ENCODE results near the gene ITGB4.
A peak's percentile ranks its signal among the peaks of the same experiment; 100 is the strongest.

The ITGB4 gene

GRCh38 chr17:75734674-75735294 is 13.5 kb downstream of the ITGB4 start:
- Mint-ChIP-seq H3K4me3 (no peak overlapping the region), H3K27me3 (no peaks in the 10 kb centered on the region), H3K4me1 (ENCODE audit: low read depth) (peaks cover 2% of the 10 kb centered on the region), H3K36me3 (no peaks in the 10 kb centered on the region), H3K27ac (no peak overlapping the region), H3K9me3 (ENCODE audit: low read depth) (no peaks in the 10 kb centered on the region)

GRCh38 chr17:75736173-75736835 is 15.0 kb downstream of the ITGB4 start:
- Mint-ChIP-seq H3K27ac (no peak overlapping the region), H3K4me3 (no peak overlapping the region), H3K4me1 (ENCODE audit: low read depth) (peaks cover 2% of the 10 kb centered on the region), H3K27me3 (no peaks in the 10 kb centered on the region), H3K36me3 (no peaks in the 10 kb centered on the region), H3K9me3 (ENCODE audit: low read depth) (no peaks in the 10 kb centered on the region)

GRCh38 chr17:75737133-75737962 is 16.1 kb downstream of the ITGB4 start:
- no peaks in the 10 kb centered on the region for H3K27me3 Mint-ChIP-seq
- no peak overlapping the region for H3K4me3 Mint-ChIP-seq
- no peak overlapping the region for H3K27ac Mint-ChIP-seq
- H3K36me3 Mint-ChIP-seq, result no peaks in the 10 kb centered on the region
- peaks cover 2% of the 10 kb centered on the region for H3K4me1 Mint-ChIP-seq (ENCODE audit: low read depth)
- H3K9me3 Mint-ChIP-seq (ENCODE audit: low read depth), result no peaks in the 10 kb centered on the region

- peaks cover 2% of the 10 kb centered on the region for H3K4me1 Mint-ChIP-seq (ENCODE audit: low read depth)
- no peaks in the 10 kb centered on the region for H3K9me3 Mint-ChIP-seq (ENCODE audit: low read depth)
- H3K27ac Mint-ChIP-seq, result peak overlapping the region; percentile 16
- H3K27me3 Mint-ChIP-seq, result no peaks in the 10 kb centered on the region
- no peak overlapping the region for H3K4me3 Mint-ChIP-seq
- no peaks in the 10 kb centered on the region for H3K36me3 Mint-ChIP-seq
Observed at GRCh38 chr17:75738218-75738802, 17.1 kb downstream of the ITGB4 start.

- Mint-ChIP-seq H3K36me3 (no peaks in the 10 kb centered on the region), H3K9me3 (ENCODE audit: low read depth) (no peaks in the 10 kb centered on the region), H3K27ac (no peak overlapping the region), H3K27me3 (no peaks in the 10 kb centered on the region), H3K4me3 (no peak overlapping the region), H3K4me1 (ENCODE audit: low read depth) (peaks cover 2% of the 10 kb centered on the region)
Observed at GRCh38 chr17:75739174-75739573, 17.9 kb downstream of the ITGB4 start.

GRCh38 chr17:75739801-75740200 is 18.5 kb downstream of the ITGB4 start:
- Mint-ChIP-seq H3K36me3 (no peaks in the 10 kb centered on the region), H3K4me3 (no peak overlapping the region), H3K27me3 (no peaks in the 10 kb centered on the region), H3K4me1 (ENCODE audit: low read depth) (no peaks in the 10 kb centered on the region), H3K27ac (no peak overlapping the region), H3K9me3 (ENCODE audit: low read depth) (no peaks in the 10 kb centered on the region)

- no peak overlapping the region for H3K27ac Mint-ChIP-seq
- no peaks in the 10 kb centered on the region for H3K9me3 Mint-ChIP-seq (ENCODE audit: low read depth)
- no peaks in the 10 kb centered on the region for H3K36me3 Mint-ChIP-seq
- H3K27me3 Mint-ChIP-seq, result no peaks in the 10 kb centered on the region
- no peaks in the 10 kb centered on the region for H3K4me1 Mint-ChIP-seq (ENCODE audit: low read depth)
- no peak overlapping the region for H3K4me3 Mint-ChIP-seq
Observed at GRCh38 chr17:75740215-75740614, 19.0 kb downstream of the ITGB4 start.

- H3K4me1 Mint-ChIP-seq (ENCODE audit: low read depth), result no peaks in the 10 kb centered on the region
- H3K27ac Mint-ChIP-seq, result no peak overlapping the region
- no peaks in the 10 kb centered on the region for H3K36me3 Mint-ChIP-seq
- H3K27me3 Mint-ChIP-seq, result no peaks in the 10 kb centered on the region
- no peak overlapping the region for H3K4me3 Mint-ChIP-seq
- H3K9me3 Mint-ChIP-seq (ENCODE audit: low read depth), result no peaks in the 10 kb centered on the region
Observed at GRCh38 chr17:75740631-75741077, 19.4 kb downstream of the ITGB4 start.

- Mint-ChIP-seq H3K27ac (no peak overlapping the region), H3K4me3 (no peak overlapping the region), H3K36me3 (no peaks in the 10 kb centered on the region), H3K9me3 (ENCODE audit: low read depth) (no peaks in the 10 kb centered on the region), H3K27me3 (no peaks in the 10 kb centered on the region), H3K4me1 (ENCODE audit: low read depth) (no peaks in the 10 kb centered on the region)
Observed at GRCh38 chr17:75742337-75742736, 21.1 kb downstream of the ITGB4 start.

GRCh38 chr17:75743625-75744206 is 22.5 kb downstream of the ITGB4 start:
- H3K4me3 Mint-ChIP-seq, result no peak overlapping the region
- no peaks in the 10 kb centered on the region for H3K9me3 Mint-ChIP-seq (ENCODE audit: low read depth)
- no peaks in the 10 kb centered on the region for H3K27me3 Mint-ChIP-seq
- H3K4me1 Mint-ChIP-seq (ENCODE audit: low read depth), result no peaks in the 10 kb centered on the region
- no peak overlapping the region for H3K27ac Mint-ChIP-seq
- H3K36me3 Mint-ChIP-seq, result no peaks in the 10 kb centered on the region

- no peaks in the 10 kb centered on the region for H3K9me3 Mint-ChIP-seq (ENCODE audit: low read depth)
- H3K27me3 Mint-ChIP-seq, result no peaks in the 10 kb centered on the region
- peaks cover 6% of the 10 kb centered on the region for H3K4me1 Mint-ChIP-seq (ENCODE audit: low read depth)
- H3K36me3 Mint-ChIP-seq, result no peaks in the 10 kb centered on the region
- no peak overlapping the region for H3K4me3 Mint-ChIP-seq
- H3K27ac Mint-ChIP-seq, result no peak overlapping the region
Observed at GRCh38 chr17:75748706-75749105, 27.4 kb downstream of the ITGB4 start.

- no peak overlapping the region for H3K27ac Mint-ChIP-seq
- H3K4me1 Mint-ChIP-seq (ENCODE audit: low read depth), result peaks cover 10% of the 10 kb centered on the region
- no peaks in the 10 kb centered on the region for H3K9me3 Mint-ChIP-seq (ENCODE audit: low read depth)
- no peak overlapping the region for H3K4me3 Mint-ChIP-seq
- H3K27me3 Mint-ChIP-seq, result no peaks in the 10 kb centered on the region
- no peaks in the 10 kb centered on the region for H3K36me3 Mint-ChIP-seq
Observed at GRCh38 chr17:75749545-75750389, 28.5 kb downstream of the ITGB4 start.

GRCh38 chr17:75750661-75751423 is 29.6 kb downstream of the ITGB4 start:
- H3K4me3 Mint-ChIP-seq, result no peak overlapping the region
- peaks cover 13% of the 10 kb centered on the region for H3K4me1 Mint-ChIP-seq (ENCODE audit: low read depth)
- H3K27me3 Mint-ChIP-seq, result no peaks in the 10 kb centered on the region
- H3K36me3 Mint-ChIP-seq, result no peaks in the 10 kb centered on the region
- no peak overlapping the region for H3K27ac Mint-ChIP-seq
- no peaks in the 10 kb centered on the region for H3K9me3 Mint-ChIP-seq (ENCODE audit: low read depth)

Measured in activated naive CD8-positive, alpha-beta T cell (primary cell).